K562 (cell line): ENCODE results near the gene PCDHA9. TPM values are rescaled to one million over a fixed set of nuclear protein-coding genes. Genes with fewer than 3 reads are reported as not detected.
"Not testable (repeated sequence)": the region's sequence is repeated elsewhere in the genome, so short reads cannot be mapped to it uniquely, and the experiment has no call there.

Experiments
- ATAC-seq: fragments of 200-7000 bp; cut with Tn5 transposase; 3 replicates; pipeline ENCODE4 v1.9.1; 2020; ENCODE audit warnings: moderate library complexity
- BruUV-seq: library from RNA; stranded (reverse); fragments of 400-500 nt; replicated peaks from 2 replicates; lab custom pipeline; 2021; lab: Mats Ljungman, UMichigan
- CTCF ChIA-PET: fragments of 300-600 bp; formaldehyde crosslinking; extraction: SDS; loops from one replicate; lab custom pipeline; 2021; ENCODE audit warnings: low intra/inter-chr PET ratio; lab: Yijun Ruan, JAX
- POLR2A ChIA-PET: fragments of 300-600, 350-650 bp; sonication (Branson Sonifier 250); formaldehyde crosslinking; extraction: SDS; loops from one replicate; lab custom pipeline; 2021; ENCODE audit warnings: antibody characterized with exemption, inconsistent platforms; lab: Yijun Ruan, JAX
- DNase-seq, 4 experiments: peaks; one replicate each; pipeline versions ENCODE4 v3.0.0 to v3.0.0-alpha.2; 2011 to 2018; ENCODE audit warnings: low spot score in 3 of 4, mixed read lengths in 3 of 4; ENCODE audit errors: extremely low read depth in 1 of 4
- FAIRE-seq: peaks from 2 replicates; lab custom pipeline; 2011; peaks lifted over from hg19 to GRCh38; lab: Jason Lieb, UNC
- H2AFZ ChIP-seq: 2 replicates; pipeline ENCODE4 v1.6.0; 2011; ENCODE audit warnings: low read depth, low read length, control low read depth, inconsistent platforms
- H3K27ac ChIP-seq: fragments of 200-600 bp; 3 replicates; pipeline ENCODE4 v1.8.0; 2011; ENCODE audit warnings: low read depth, mild to moderate bottlenecking, control low read depth, inconsistent platforms, low read length, moderate library complexity, mixed read lengths; ENCODE audit errors: extremely low read depth
- H3K27me3 ChIP-seq, 2 experiments: fragments of 300-600 bp in 1 of 2; 2 replicates in 1 of 2; 3 replicates in 1 of 2; pipeline versions ENCODE4 v1.6.0 to v1.8.0; 2011; ENCODE audit warnings: inconsistent platforms in 2 of 2, low read length in 2 of 2, mild to moderate bottlenecking in 1 of 2, mixed read lengths in 1 of 2, moderate library complexity in 1 of 2; ENCODE audit not compliant: control insufficient read depth in 2 of 2, insufficient read depth in 2 of 2
- H3K36me3 ChIP-seq: fragments of 300-600 bp; 3 replicates; pipeline ENCODE4 v1.8.0; 2011; ENCODE audit warnings: mild to moderate bottlenecking, low read length, inconsistent platforms; ENCODE audit not compliant: control insufficient read depth, insufficient read depth
- H3K4me1 ChIP-seq, 2 experiments: fragments of 200-600 bp in 1 of 2; replicated peaks in 1 of 2; 2 replicates in 1 of 2; 3 replicates in 1 of 2; pipeline versions ENCODE4 v1.5.1 to v1.8.0; 2011; ENCODE audit warnings: inconsistent platforms in 2 of 2, low read length in 2 of 2, mild to moderate bottlenecking in 1 of 2, mixed read lengths in 1 of 2, moderate library complexity in 1 of 2; ENCODE audit not compliant: control insufficient read depth in 2 of 2, insufficient read depth in 2 of 2
- H3K4me2 ChIP-seq: 2 replicates; pipeline ENCODE4 v1.6.1; 2011; ENCODE audit warnings: low read length, control low read depth, inconsistent platforms, mixed read lengths; ENCODE audit not compliant: insufficient read depth
- H3K4me3 ChIP-seq: fragments of 200-600 bp; sonication (generic), shearing (Covaris generic); 2 replicates; pipeline ENCODE4 v1.5.1; 2016; ENCODE audit warnings: control low read depth, inconsistent platforms
- H3K79me2 ChIP-seq: fragments of 200-600 bp; 3 replicates; pipeline ENCODE4 v1.8.0; 2011; ENCODE audit warnings: low read length, inconsistent platforms; ENCODE audit not compliant: control insufficient read depth, insufficient read depth
- H3K9ac ChIP-seq, 2 experiments: 2 replicates each; pipeline versions ENCODE4 v1.6.0 to v1.6.1; 2011; ENCODE audit warnings: low read depth in 2 of 2, low read length in 2 of 2, control low read depth in 1 of 2, inconsistent platforms in 1 of 2, mild to moderate bottlenecking in 1 of 2, mixed read lengths in 1 of 2; ENCODE audit not compliant: insufficient read depth in 1 of 2
- H3K9me1 ChIP-seq: one replicate; pipeline ENCODE4 v1.6.0; 2011; ENCODE audit warnings: inconsistent platforms, mild to moderate bottlenecking, low read length, moderate library complexity; ENCODE audit not compliant: control insufficient read depth, insufficient read depth
- H3K9me3 ChIP-seq: replicated peaks from 2 replicates; pipeline ENCODE4 v1.5.1; 2011; ENCODE audit warnings: low read depth, low read length, inconsistent platforms; ENCODE audit not compliant: control insufficient read depth, insufficient read depth
- H4K20me1 ChIP-seq: replicated peaks from 2 replicates; pipeline ENCODE4 v1.6.1; 2011; ENCODE audit warnings: low read length, inconsistent platforms, mixed read lengths; ENCODE audit not compliant: control insufficient read depth, insufficient read depth
- GTF2A2 ChIP-seq: IDR thresholded peaks from 2 replicates; pipeline ENCODE4 v1.6.1; 2016; ENCODE audit warnings: mild to moderate bottlenecking, missing genetic modification characterization, missing compliant biosample characterization
- NCOA4 ChIP-seq: fragments of 450-650 bp; IDR thresholded peaks from 2 replicates; pipeline ENCODE4 v1.6.1; 2018; ENCODE audit warnings: mild to moderate bottlenecking; ENCODE audit not compliant: partially characterized antibody
- SMARCC2 ChIP-seq: fragments of 450-650 bp; IDR thresholded peaks from 2 replicates; pipeline ENCODE4 v1.6.1; 2017; ENCODE audit warnings: antibody characterized with exemption, moderate library complexity, mild to moderate bottlenecking, low read depth
- ZNF311 ChIP-seq: fragments of 250-450 bp; sonication (Bioruptor Pico); IDR thresholded peaks from 2 replicates; pipeline ENCODE4 v1.4.0; 2020; ENCODE audit warnings: mild to moderate bottlenecking, moderate library complexity
- WGBS: fragments of 100-300 bp; shearing (Covaris generic); methylation state at CpG from one replicate; pipeline ENCODE4 v1.1.6; 2016; ENCODE audit warnings: low coverage, mixed read lengths; ENCODE audit not compliant: insufficient coverage; ENCODE audit errors: missing lambda C conversion rate; 5-methylcytosine and 5-hydroxymethylcytosine counted together
- in situ Hi-C: fragments of 300-500 bp; cut with MboI; formaldehyde crosslinking; loops from 4 replicates; pipeline ENCODE4 v1.15.0; 2018; ENCODE audit warnings: inconsistent platforms, mixed read lengths
- intact Hi-C: fragments of 100-400 bp; cut with micrococcal nuclease; formaldehyde crosslinking; loops from 2 replicates; pipeline ENCODE4 v1.14.2; 2022
- polyA plus RNA-seq, 8 experiments: library from polyadenylated mRNA; depleted of rRNA in 4 of 8; stranded (reverse) in 5 of 8; unstranded in 3 of 8; fragments of >200 nt; fragmentation: Nextera tagmentation in 2 of 8; fragmentation: Illumina TruSeq in 1 of 8; extraction: Ambion mirVana in 2 of 8; extraction: Trizol in 1 of 8; gene quantifications; 2 replicates each; pipeline versions ENCODE4 v1.2.1 to v1.2.3, GENCODE V29; 2011 to 2014; ENCODE audit warnings: inconsistent platforms in 1 of 8, missing spikeins in 1 of 8
- total RNA-seq, 7 experiments: library from RNA; depleted of rRNA in 6 of 7; stranded (reverse); fragments of >200 nt in 6 of 7; fragmentation: Illumina TruSeq in 2 of 7; extraction: Trizol in 2 of 7; gene quantifications; 2 replicates each; pipeline versions ENCODE4 v1.2.1 to v1.2.3, GENCODE V29; 2011 to 2021; ENCODE audit warnings: low replicate concordance in 1 of 7
- TF ChIP-seq, protein P1 (sequence below): fragments of 250-450 bp; sonication (Bioruptor Pico); IDR thresholded peaks from 2 replicates; pipeline ENCODE4 v1.6.1; 2021; ENCODE audit warnings: mild to moderate bottlenecking
- TF ChIP-seq, protein P2 (sequence below): IDR thresholded peaks from 2 replicates; pipeline ENCODE4 v1.6.1; 2011; ENCODE audit warnings: borderline replicate concordance, low read depth, mild to moderate bottlenecking, moderate library complexity, low read length; ENCODE audit not compliant: insufficient read depth, poor library complexity, severe bottlenecking

PCDHA9 gene
- total and polyA plus RNA-seq, 9 of the 15 experiments (the other 6 are each of a cell fraction or from before 2014, with no cell fraction given), result not detected

DNA sequence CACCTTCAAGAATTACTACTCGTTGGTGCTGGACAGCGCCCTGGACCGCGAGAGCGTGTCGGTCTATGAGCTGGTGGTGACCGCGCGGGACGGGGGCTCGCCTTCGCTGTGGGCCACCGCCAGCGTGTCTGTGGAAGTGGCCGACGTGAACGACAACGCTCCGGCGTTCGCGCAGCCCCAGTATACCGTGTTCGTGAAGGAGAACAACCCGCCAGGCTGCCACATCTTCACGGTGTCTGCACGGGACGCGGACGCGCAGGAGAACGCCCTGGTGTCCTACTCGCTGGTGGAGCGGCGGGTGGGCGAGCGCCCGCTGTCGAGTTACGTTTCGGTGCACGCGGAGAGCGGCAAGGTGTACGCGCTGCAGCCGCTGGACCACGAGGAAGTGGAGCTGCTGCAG is 25.2 kb upstream of the PCDHA9 start:
- CTCF ChIA-PET, H2AFZ ChIP-seq, H3K4me2 ChIP-seq, FAIRE-seq, POLR2A ChIA-PET, H3K9me3 ChIP-seq, H3K27me3 ChIP-seq, H3K36me3 ChIP-seq, H3K27ac ChIP-seq, H3K9ac ChIP-seq, BruUV-seq, H3K79me2 ChIP-seq, DNase-seq, H3K9me1 ChIP-seq, in situ Hi-C loops, intact Hi-C loops, H4K20me1 ChIP-seq, H3K4me3 ChIP-seq, ATAC-seq: not testable (repeated sequence)
- 33% methylated on average over 38 of the region's 48 CpGs for WGBS
- peaks cover 0 to 16% of the 10 kb centered on the region in 2 experiments; a peak in 2 of 5 replicates for H3K4me1 ChIP-seq

DNA sequence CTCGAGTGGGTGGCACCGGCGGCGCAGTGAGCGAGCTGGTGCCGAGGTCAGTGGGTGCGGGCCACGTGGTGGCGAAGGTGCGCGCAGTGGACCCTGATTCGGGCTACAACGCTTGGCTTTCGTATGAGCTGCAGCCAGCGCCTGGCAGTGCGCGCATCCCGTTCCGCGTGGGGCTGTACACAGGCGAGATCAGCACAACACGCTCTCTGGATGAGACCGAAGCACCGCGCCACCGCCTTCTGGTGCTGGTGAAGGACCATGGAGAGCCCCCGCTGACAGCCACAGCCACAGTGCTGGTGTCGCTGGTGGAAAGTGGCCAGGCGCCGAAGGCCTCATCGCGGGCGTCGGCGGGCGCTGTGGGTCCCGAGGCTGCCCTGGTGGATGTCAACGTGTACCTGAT is 24.7 kb upstream of the PCDHA9 start:
- Histone ChIP-seq H3K36me3 (no peaks in the 10 kb centered on the region), H3K9me3 (no peaks in the 10 kb centered on the region; the same call in 1 of the 2 replicates), H3K9ac (no peak overlapping the region), H4K20me1 (no peaks in the 10 kb centered on the region), H2AFZ (no peak overlapping the region), H3K9me1 (no peaks in the 10 kb centered on the region), H3K79me2 (no peaks in the 10 kb centered on the region), H3K27ac (no peak overlapping the region), H3K4me2 (no peak overlapping the region), H3K4me3 (no peak overlapping the region), H3K27me3 (no peaks in the 10 kb centered on the region), H3K4me1 (peaks cover 0 to 17% of the 10 kb centered on the region in 2 experiments; a peak in 2 of 5 replicates)
- CTCF ChIA-PET, result no interaction called here
- WGBS, result 20% methylated on average over 38 of the region's 38 CpGs
- FAIRE-seq (no peak), DNase-seq (no peak), ATAC-seq (no peak)
- in situ Hi-C loops, result no loop called here
- no TSS peak for BruUV-seq
- intact Hi-C loops, result no loop called here
- POLR2A ChIA-PET, result no interaction called here
- no peak for TF ChIP-seq NCOA4
- TF ChIP-seq, protein P1, sequence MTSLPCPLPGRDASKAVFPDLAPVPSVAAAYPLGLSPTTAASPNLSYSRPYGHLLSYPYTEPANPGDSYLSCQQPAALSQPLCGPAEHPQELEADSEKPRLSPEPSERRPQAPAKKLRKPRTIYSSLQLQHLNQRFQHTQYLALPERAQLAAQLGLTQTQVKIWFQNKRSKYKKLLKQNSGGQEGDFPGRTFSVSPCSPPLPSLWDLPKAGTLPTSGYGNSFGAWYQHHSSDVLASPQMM (CRISPR knock-in tag), result no peak
- TF ChIP-seq GTF2A2 (tag), result no peak
- TF ChIP-seq SMARCC2, result no peak
- no peak for TF ChIP-seq ZNF311 (CRISPR knock-in tag)
- TF ChIP-seq, protein P2, sequence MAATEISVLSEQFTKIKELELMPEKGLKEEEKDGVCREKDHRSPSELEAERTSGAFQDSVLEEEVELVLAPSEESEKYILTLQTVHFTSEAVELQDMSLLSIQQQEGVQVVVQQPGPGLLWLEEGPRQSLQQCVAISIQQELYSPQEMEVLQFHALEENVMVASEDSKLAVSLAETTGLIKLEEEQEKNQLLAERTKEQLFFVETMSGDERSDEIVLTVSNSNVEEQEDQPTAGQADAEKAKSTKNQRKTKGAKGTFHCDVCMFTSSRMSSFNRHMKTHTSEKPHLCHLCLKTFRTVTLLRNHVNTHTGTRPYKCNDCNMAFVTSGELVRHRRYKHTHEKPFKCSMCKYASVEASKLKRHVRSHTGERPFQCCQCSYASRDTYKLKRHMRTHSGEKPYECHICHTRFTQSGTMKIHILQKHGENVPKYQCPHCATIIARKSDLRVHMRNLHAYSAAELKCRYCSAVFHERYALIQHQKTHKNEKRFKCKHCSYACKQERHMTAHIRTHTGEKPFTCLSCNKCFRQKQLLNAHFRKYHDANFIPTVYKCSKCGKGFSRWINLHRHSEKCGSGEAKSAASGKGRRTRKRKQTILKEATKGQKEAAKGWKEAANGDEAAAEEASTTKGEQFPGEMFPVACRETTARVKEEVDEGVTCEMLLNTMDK, result no peak
